ENCODE results near the gene DHRS1. TPM values are rescaled to one million over a fixed set of nuclear protein-coding genes. Genes with fewer than 3 reads are reported as not detected.

Gene DHRS1
- total and polyA plus RNA-seq, 9 of the 15 experiments (the other 6 are each of a cell fraction or from before 2014, with no cell fraction given): 7.3 to 33.6 (median 13.3) TPM

DNA sequence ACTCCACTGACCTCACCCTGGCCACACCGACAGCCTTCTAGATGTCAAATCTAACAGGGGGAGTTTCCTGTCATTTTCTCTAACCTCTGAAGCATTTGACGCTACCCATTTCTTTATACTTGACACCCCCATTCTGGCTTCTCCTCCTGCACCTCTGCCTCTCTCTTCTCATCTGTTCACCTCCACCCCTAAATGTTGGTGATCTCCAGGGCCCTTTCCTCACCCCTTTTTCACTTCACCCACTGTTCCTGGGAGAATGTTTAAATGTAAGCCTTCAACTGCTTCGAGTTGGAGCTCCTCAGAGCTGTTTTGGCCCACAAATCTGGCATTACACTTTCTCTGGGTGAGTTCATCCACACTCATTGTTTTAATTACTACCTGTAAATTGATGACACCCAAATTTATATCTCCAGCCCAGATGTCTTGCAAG is 27.7 kb downstream of the DHRS1 start (continued):
- TF ChIP-seq, protein P1, sequence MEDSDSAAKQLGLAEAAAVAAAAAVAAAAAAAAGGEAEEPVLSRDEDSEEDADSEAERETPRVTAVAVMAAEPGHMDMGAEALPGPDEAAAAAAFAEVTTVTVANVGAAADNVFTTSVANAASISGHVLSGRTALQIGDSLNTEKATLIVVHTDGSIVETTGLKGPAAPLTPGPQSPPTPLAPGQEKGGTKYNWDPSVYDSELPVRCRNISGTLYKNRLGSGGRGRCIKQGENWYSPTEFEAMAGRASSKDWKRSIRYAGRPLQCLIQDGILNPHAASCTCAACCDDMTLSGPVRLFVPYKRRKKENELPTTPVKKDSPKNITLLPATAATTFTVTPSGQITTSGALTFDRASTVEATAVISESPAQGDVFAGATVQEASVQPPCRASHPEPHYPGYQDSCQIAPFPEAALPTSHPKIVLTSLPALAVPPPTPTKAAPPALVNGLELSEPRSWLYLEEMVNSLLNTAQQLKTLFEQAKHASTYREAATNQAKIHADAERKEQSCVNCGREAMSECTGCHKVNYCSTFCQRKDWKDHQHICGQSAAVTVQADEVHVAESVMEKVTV (CRISPR knock-in tag; IDR thresholded peaks at IDR 0.05): no peak
- TF ChIP-seq HDAC3 (IDR thresholded peaks at IDR 0.05; ENCODE audit: borderline replicate concordance, partially characterized antibody) (no peak), NR1H2 (CRISPR knock-in tag; IDR thresholded peaks at IDR 0.05) (no peak), ZNF655 (CRISPR knock-in tag; IDR thresholded peaks at IDR 0.05) (no peak), PHB2 (IDR thresholded peaks at IDR 0.05; ENCODE audit: low read depth) (no peak), ZKSCAN3 (CRISPR knock-in tag; IDR thresholded peaks at IDR 0.05) (no peak), BDP1 (IDR thresholded peaks at IDR 0.05; ENCODE audit: insufficient read depth, insufficient read length) (no peak), WHSC1 (IDR thresholded peaks at IDR 0.05; ENCODE audit: low read length) (no peak), FOXJ2 (tag; IDR thresholded peaks at IDR 0.05) (no peak), BCLAF1 (IDR thresholded peaks at IDR 0.05; ENCODE audit: borderline replicate concordance in 1 of 2, control insufficient read depth in 1 of 2, low read depth in 2 of 2, low read length in 1 of 2) (no peak), ZC3H11A (IDR thresholded peaks at IDR 0.05; ENCODE audit: low read depth, low read length) (no peak), ZFX (CRISPR knock-in tag; IDR thresholded peaks at IDR 0.05) (0 out of 2 replicates have a peak, but pooled peaks have one; percentile 1), TFAP4 (CRISPR knock-in tag; IDR thresholded peaks at IDR 0.05; ENCODE audit: borderline replicate concordance) (no peak), ELF1 (tag; IDR thresholded peaks at IDR 0.05) (no peak), NR3C1 (CRISPR knock-in tag; IDR thresholded peaks at IDR 0.05) (no peak), PYGO2 (tag; IDR thresholded peaks at IDR 0.05) (no peak), FOS (IDR thresholded peaks at IDR 0.05; ENCODE audit: extremely low read depth, insufficient read length) (no peak), ETV5 (CRISPR knock-in tag; IDR thresholded peaks at IDR 0.05; ENCODE audit: low read depth) (no peak)
- TF ChIP-seq, protein P2, sequence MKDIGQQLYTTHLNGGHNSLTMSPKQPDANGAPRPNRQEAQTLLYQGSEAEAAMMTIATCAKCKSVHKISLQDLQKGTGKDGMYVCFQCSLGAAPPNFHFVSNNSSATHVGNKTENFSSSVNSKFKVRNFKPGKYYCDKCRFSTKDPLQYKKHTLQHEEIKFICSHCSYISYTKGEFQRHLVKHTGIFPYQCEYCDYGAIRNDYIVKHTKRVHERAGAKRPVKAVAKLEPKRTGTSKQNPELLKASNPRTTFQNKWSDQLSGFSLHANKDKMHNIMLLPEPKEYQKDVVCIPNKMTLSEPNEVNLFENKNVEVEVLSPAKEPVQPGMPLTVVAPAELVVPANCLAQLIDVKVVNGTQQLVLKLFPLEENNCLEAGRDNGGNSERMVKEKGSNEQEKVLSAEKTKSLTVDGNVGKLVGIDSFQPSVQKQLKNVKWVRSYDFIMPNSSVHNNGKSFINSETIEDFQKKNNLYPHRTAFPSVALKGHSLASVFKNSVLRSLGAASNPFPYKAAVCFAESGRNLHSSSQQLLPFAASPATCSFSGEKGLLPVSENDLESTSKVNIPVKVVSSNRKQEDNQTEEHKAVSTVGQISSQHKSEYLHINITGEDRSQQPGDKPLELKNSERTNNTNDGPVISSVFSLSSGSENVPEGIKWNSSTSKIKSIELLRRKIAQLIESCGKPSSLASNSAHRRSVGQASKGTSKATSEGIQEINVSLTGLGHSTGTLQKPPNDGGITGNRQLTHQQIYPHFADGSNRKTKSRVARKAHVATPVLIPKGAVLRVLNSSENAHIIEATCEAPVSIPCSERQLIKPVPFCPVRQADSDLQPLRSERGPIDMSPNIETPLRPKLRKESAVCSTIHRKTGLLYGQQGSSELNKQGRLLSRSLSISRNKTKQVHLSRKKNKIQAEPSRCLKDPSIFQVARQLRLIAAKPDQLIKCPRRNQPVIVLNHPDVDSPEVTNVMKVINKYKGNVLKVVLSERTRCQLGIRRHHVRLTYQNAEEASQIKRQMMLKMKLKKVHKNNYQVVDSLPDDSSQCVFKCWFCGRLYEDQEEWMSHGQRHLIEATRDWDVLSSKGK (CRISPR knock-in tag; IDR thresholded peaks at IDR 0.05): no peak

Data from K562 (cell line).